Measurements from ENCODE around the gene LYRM2.
A peak's percentile ranks its signal among the peaks of the same experiment; 100 is the strongest.

The LYRM2 gene

DNA sequence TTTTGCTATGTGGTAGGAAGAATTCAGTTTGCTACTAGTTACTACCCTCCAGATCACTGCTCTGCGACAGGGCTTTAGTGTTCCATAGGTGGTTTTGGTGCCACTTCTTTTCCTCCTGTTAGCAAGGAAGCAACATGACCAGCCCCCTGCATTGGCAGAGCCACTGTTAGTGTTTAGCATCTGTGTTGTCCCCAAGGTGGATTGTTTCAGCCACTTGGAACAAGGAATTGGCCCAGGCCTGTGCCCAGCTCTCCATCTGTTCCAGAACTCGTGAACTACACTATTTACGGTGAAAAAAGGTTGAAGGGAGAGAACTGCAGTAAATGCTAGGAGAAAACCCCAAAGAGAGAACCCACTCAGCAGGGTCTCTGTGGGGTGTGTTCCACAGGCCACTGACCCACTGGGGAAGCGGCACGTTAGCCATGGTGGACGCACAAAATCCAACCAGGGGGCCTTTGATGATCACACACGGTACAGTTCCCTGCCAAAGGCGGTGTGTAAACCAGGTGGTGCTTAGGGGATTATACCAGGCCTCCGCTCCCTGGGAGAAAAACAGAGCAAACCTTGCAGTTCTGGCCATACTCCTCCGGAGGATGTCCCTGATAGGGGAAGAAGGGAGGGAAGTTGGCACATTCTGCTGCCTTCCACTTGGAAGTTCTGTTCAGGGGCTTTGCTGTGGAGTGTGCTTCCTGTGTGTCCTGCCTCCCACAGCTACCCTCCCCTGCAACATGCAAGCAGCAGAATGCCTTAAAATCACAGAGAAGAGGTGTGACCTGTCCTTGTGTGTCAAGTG is 72.3 kb downstream of the LYRM2 start:
- DNase-seq (ENCODE audit: insufficient read length) (no peak), FAIRE-seq (no peak)
- TF ChIP-seq TAF1 (IDR thresholded peaks at IDR 0.05; ENCODE audit: borderline replicate concordance, low read depth, low read length) (no peak), POLR2A (IDR thresholded peaks at IDR 0.05; ENCODE audit: low read depth, low read length) (no peak), POLR2AphosphoS5 (IDR thresholded peaks at IDR 0.05; ENCODE audit: low read depth, low read length) (no peak)

- no peak for DNase-seq (ENCODE audit: insufficient read length)
- no peak for FAIRE-seq
- TF ChIP-seq TAF1 (IDR thresholded peaks at IDR 0.05; ENCODE audit: borderline replicate concordance, low read depth, low read length) (no peak), POLR2AphosphoS5 (IDR thresholded peaks at IDR 0.05; ENCODE audit: low read depth, low read length) (no peak), POLR2A (IDR thresholded peaks at IDR 0.05; ENCODE audit: low read depth, low read length) (no peak)
These were observed 73.7 kb downstream of the LYRM2 start for GRCh38 chr6:89564752-89565427.

- DNase-seq (ENCODE audit: insufficient read length), result no peak
- FAIRE-seq, result no peak
- no peak for TF ChIP-seq POLR2AphosphoS5 (IDR thresholded peaks at IDR 0.05; ENCODE audit: low read depth, low read length)
- no peak for TF ChIP-seq TAF1 (IDR thresholded peaks at IDR 0.05; ENCODE audit: borderline replicate concordance, low read depth, low read length)
- no peak for TF ChIP-seq POLR2A (IDR thresholded peaks at IDR 0.05; ENCODE audit: low read depth, low read length)
These were observed 74.7 kb downstream of the LYRM2 start for GRCh38 chr6:89563866-89564265.

DNA sequence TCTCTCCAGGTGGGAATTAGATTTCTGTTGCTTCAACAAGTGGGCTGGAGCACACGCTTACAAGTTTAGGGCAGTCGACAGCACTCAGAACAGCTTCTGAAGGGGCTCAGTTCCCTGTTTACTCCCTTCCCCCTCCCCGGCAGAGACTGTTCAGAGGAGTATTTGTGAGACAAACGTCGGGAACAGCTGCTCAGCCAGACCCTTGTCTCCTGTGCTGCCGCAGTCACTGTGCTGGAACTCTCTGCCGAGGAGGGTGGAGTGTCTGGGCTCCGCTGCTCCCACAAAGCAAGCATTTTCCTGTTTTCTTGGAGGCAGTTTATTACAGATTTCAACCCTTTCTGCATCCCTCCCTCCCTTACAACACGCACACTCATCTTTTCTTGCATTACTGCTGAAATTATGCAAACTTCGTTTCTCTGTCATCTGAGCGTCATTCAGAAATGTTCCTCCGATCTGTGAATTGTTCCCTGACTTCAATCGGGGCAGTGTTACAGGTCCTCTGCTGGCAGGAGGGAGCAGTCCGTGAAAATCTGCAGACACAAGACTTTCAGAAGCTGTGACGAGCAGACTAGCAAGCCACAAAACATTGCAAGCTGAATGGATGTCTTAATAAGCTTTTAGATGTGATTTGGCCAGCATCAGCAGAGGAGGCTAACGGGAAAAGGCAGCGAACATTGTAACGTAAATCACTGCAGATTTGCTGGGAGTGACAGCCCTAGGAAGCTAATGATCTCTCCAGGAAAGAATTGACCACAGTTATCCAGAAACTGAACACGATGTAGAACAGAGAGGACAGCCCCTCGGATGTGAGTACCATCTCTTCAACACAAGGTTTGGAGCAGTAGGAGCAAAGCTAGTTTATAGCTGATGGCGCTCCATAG is 76.2 kb downstream of the LYRM2 start:
- TF ChIP-seq TAF1 (IDR thresholded peaks at IDR 0.05; ENCODE audit: borderline replicate concordance, low read depth, low read length), result no peak
- no peak for TF ChIP-seq POLR2AphosphoS5 (IDR thresholded peaks at IDR 0.05; ENCODE audit: low read depth, low read length)
- DNase-seq (ENCODE audit: insufficient read length) (no peak), FAIRE-seq (no peak)

DNA sequence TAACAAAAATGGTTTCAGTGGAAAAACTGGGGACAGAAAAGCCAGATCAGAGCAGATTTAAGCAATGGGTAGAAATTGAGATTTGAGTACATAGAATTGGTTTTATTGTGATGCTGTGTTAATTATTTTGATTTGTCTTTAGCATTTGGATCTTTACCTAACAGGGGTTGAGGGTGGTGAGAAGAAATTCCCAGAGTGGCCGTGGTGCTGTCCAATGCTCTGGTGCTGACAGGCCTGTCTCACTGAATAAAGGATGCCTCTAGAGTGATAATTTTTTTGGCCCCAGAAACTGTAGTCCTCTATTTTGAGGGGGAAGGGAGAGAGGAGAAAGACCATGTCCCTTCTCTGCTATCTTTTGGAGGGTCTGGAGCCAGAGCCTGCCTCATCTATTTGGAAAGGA is 79.1 kb downstream of the LYRM2 start:
- no peak for TF ChIP-seq POLR2AphosphoS5 (IDR thresholded peaks at IDR 0.05; ENCODE audit: low read depth, low read length)
- no peak for TF ChIP-seq TAF1 (IDR thresholded peaks at IDR 0.05; ENCODE audit: borderline replicate concordance, low read depth, low read length)
- no peak for TF ChIP-seq POLR2A (IDR thresholded peaks at IDR 0.05; ENCODE audit: low read depth, low read length)
- DNase-seq (ENCODE audit: insufficient read length) (no peak), FAIRE-seq (peak; percentile 33)

GRCh38 chr6:89555806-89556205 is 82.7 kb downstream of the LYRM2 start:
- TF ChIP-seq POLR2AphosphoS5 (IDR thresholded peaks at IDR 0.05; ENCODE audit: low read depth, low read length) (no peak), TAF1 (IDR thresholded peaks at IDR 0.05; ENCODE audit: borderline replicate concordance, low read depth, low read length) (no peak), POLR2A (IDR thresholded peaks at IDR 0.05; ENCODE audit: low read depth, low read length) (no peak)
- DNase-seq (ENCODE audit: insufficient read length) (no peak), FAIRE-seq (no peak)

GRCh38 chr6:89555031-89555430 is 83.5 kb downstream of the LYRM2 start:
- DNase-seq (ENCODE audit: insufficient read length), result no peak
- no peak for TF ChIP-seq TAF1 (IDR thresholded peaks at IDR 0.05; ENCODE audit: borderline replicate concordance, low read depth, low read length)
- TF ChIP-seq POLR2AphosphoS5 (IDR thresholded peaks at IDR 0.05; ENCODE audit: low read depth, low read length), result no peak
- no peak for TF ChIP-seq POLR2A (IDR thresholded peaks at IDR 0.05; ENCODE audit: low read depth, low read length)
- no peak for FAIRE-seq

GRCh38 chr6:89554106-89554505 is 84.4 kb downstream of the LYRM2 start:
- TF ChIP-seq TAF1 (IDR thresholded peaks at IDR 0.05; ENCODE audit: borderline replicate concordance, low read depth, low read length), result no peak
- TF ChIP-seq POLR2A (IDR thresholded peaks at IDR 0.05; ENCODE audit: low read depth, low read length), result no peak
- no peak for TF ChIP-seq POLR2AphosphoS5 (IDR thresholded peaks at IDR 0.05; ENCODE audit: low read depth, low read length)
- FAIRE-seq (no peak), DNase-seq (ENCODE audit: insufficient read length) (no peak)

GRCh38 chr6:89553431-89553830 is 85.1 kb downstream of the LYRM2 start:
- no peak for FAIRE-seq
- TF ChIP-seq TAF1 (IDR thresholded peaks at IDR 0.05; ENCODE audit: borderline replicate concordance, low read depth, low read length), result no peak
- no peak for TF ChIP-seq POLR2AphosphoS5 (IDR thresholded peaks at IDR 0.05; ENCODE audit: low read depth, low read length)
- TF ChIP-seq POLR2A (IDR thresholded peaks at IDR 0.05; ENCODE audit: low read depth, low read length), result no peak
- no peak for DNase-seq (ENCODE audit: insufficient read length)

- DNase-seq (ENCODE audit: insufficient read length), result no peak
- FAIRE-seq, result no peak
- TF ChIP-seq TAF1 (IDR thresholded peaks at IDR 0.05; ENCODE audit: borderline replicate concordance, low read depth, low read length) (no peak), POLR2AphosphoS5 (IDR thresholded peaks at IDR 0.05; ENCODE audit: low read depth, low read length) (no peak), POLR2A (IDR thresholded peaks at IDR 0.05; ENCODE audit: low read depth, low read length) (no peak)
These were observed 91.3 kb downstream of the LYRM2 start for GRCh38 chr6:89547281-89547680.

DNA sequence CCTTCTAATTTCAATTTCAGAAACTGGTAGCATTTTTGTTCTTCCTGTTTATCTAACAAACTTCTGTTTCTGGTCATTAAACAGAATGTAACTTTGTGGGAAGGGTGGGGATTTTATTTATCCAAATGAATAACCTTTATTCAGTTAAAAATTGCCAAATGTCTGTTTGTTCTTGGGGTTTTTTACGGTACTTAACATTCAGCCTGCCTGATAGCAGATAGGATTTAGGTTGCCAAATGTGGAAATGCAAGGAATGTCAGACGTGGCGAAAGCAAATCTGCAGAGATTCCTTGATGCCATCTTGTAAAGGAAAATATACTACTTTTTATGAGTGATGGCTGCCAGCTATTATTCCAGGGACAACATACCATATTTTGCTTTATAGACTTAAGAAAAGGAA is 95.7 kb downstream of the LYRM2 start:
- DNase-seq (ENCODE audit: insufficient read length) (no peak), FAIRE-seq (no peak)
- no peak for TF ChIP-seq TAF1 (IDR thresholded peaks at IDR 0.05; ENCODE audit: borderline replicate concordance, low read depth, low read length)
- TF ChIP-seq POLR2AphosphoS5 (IDR thresholded peaks at IDR 0.05; ENCODE audit: low read depth, low read length), result no peak
- no peak for TF ChIP-seq POLR2A (IDR thresholded peaks at IDR 0.05; ENCODE audit: low read depth, low read length)

Measured in GM12892 (cell line).